CD4-positive, alpha-beta T cell treated with Interferon alpha-2 for 1 hour (primary cell): ENCODE data around the gene SLC26A1.
A peak's percentile ranks its signal among the peaks of the same experiment; 100 is the strongest.

Source experiments
- DNase-seq, 2 donors: peaks; one replicate each; pipeline ENCODE4 v3.0.0-alpha.2; 2020 to 2022

The SLC26A1 gene

GRCh38 chr4:1027915-1028238 is 34.7 kb upstream of the SLC26A1 start:
- DNase-seq: no peak

- DNase-seq: no peak
Measured at GRCh38 chr4:1027219-1027914, 34.2 kb upstream of the SLC26A1 start.

- DNase-seq: peak; percentile 33 to 47
Measured at GRCh38 chr4:1026115-1026514, 32.9 kb upstream of the SLC26A1 start.

- no peak for DNase-seq
Measured at GRCh38 chr4:1024882-1025545, 31.8 kb upstream of the SLC26A1 start.

- DNase-seq: no peak
Measured at GRCh38 chr4:1023895-1024740, 30.9 kb upstream of the SLC26A1 start.

GRCh38 chr4:1023075-1023640 is 30.0 kb upstream of the SLC26A1 start:
- DNase-seq: no peak

GRCh38 chr4:1022739-1023066 is 29.5 kb upstream of the SLC26A1 start:
- no peak for DNase-seq

GRCh38 chr4:1022051-1022738 is 29.0 kb upstream of the SLC26A1 start:
- no peak for DNase-seq

GRCh38 chr4:1021386-1022050 is 28.3 kb upstream of the SLC26A1 start:
- no peak for DNase-seq

- DNase-seq: no peak
Measured at GRCh38 chr4:1019729-1020470, 26.7 kb upstream of the SLC26A1 start.

GRCh38 chr4:1019320-1019719 is 26.1 kb upstream of the SLC26A1 start:
- DNase-seq: no peak

GRCh38 chr4:1018147-1019020 is 25.2 kb upstream of the SLC26A1 start:
- DNase-seq: no peak

GRCh38 chr4:1017706-1018105 is 24.5 kb upstream of the SLC26A1 start:
- DNase-seq: no peak

GRCh38 chr4:1017211-1017610 is 24.0 kb upstream of the SLC26A1 start:
- DNase-seq: no peak

- no peak for DNase-seq
Measured at GRCh38 chr4:1015746-1016145, 22.5 kb upstream of the SLC26A1 start.

- DNase-seq: no peak
Measured at GRCh38 chr4:1015179-1015578, 22.0 kb upstream of the SLC26A1 start.

GRCh38 chr4:1014291-1015167 is 21.3 kb upstream of the SLC26A1 start:
- DNase-seq: no peak

GRCh38 chr4:1013225-1014073 is 20.2 kb upstream of the SLC26A1 start:
- no peak for DNase-seq
